H1 (cell line): Measurements from ENCODE around the gene SCAPER. TPM values are rescaled to one million over a fixed set of nuclear protein-coding genes. Genes with fewer than 3 reads are reported as not detected.

Experiments
- CTCF ChIA-PET: fragments of 300-600 bp; sonication (Branson Sonifier 250); formaldehyde crosslinking; loops from one replicate; lab custom pipeline; 2021; ENCODE audit not compliant: partially characterized antibody; lab: Charles Lee
- POLR2A ChIA-PET: fragments of 300-600 bp; sonication (Branson Sonifier 250); formaldehyde crosslinking; loops from one replicate; lab custom pipeline; 2021; ENCODE audit warnings: inconsistent platforms; ENCODE audit not compliant: partially characterized antibody; lab: Charles Lee
- DNase-seq, 2 experiments: peaks; one replicate each; pipeline versions ENCODE4 v3.0.0 to v3.0.0-alpha.2; 2010 to 2022; ENCODE audit warnings: low spot score in 2 of 2, low read depth in 1 of 2, mixed read lengths in 1 of 2
- FAIRE-seq: peaks from 2 replicates; lab custom pipeline; 2011; peaks lifted over from hg19 to GRCh38; lab: Jason Lieb, UNC
- H2AFZ ChIP-seq: 2 replicates; pipeline ENCODE4 v1.8.1; 2012; ENCODE audit warnings: low read length, inconsistent platforms
- H2AK5ac ChIP-seq: 2 replicates; pipeline ENCODE4 v1.6.1; 2013; ENCODE audit warnings: low read depth, low read length
- H2BK120ac ChIP-seq: replicated peaks from 2 replicates; pipeline ENCODE3; 2013; ENCODE audit warnings: low read depth, low read length, inconsistent platforms
- H2BK12ac ChIP-seq: 2 replicates; pipeline ENCODE4 v1.6.1; 2013; ENCODE audit warnings: low read depth, low read length
- H2BK15ac ChIP-seq: 2 replicates; pipeline ENCODE4 v1.6.1; 2013; ENCODE audit warnings: low read length
- H2BK20ac ChIP-seq: 2 replicates; pipeline ENCODE4 v1.6.1; 2013; ENCODE audit warnings: low read length
- H2BK5ac ChIP-seq: 2 replicates; pipeline ENCODE4 v1.6.1; 2013; ENCODE audit warnings: low read depth, low read length
- H3K14ac ChIP-seq: 2 replicates; pipeline ENCODE4 v1.6.1; 2013; ENCODE audit warnings: inconsistent platforms; ENCODE audit not compliant: insufficient read length
- H3K18ac ChIP-seq: 2 replicates; pipeline ENCODE4 v1.6.1; 2013; ENCODE audit warnings: low read length; ENCODE audit errors: extremely low read depth
- H3K23ac ChIP-seq: 2 replicates; pipeline ENCODE4 v1.6.1; 2013; ENCODE audit warnings: inconsistent platforms; ENCODE audit not compliant: insufficient read length
- H3K23me2 ChIP-seq: 2 replicates; pipeline ENCODE4 v1.6.1; 2013; ENCODE audit warnings: low read depth, low read length
- H3K27ac ChIP-seq: 2 replicates; pipeline ENCODE4 v1.6.1; 2011; ENCODE audit warnings: low read depth, low read length, inconsistent platforms
- H3K27me3 ChIP-seq, 4 experiments: replicated peaks in 1 of 4; 1 replicate in 1 of 4; 2 replicates in 3 of 4; pipeline versions ENCODE4 v1.6.1 to v1.8.1; 2011 to 2013; ENCODE audit warnings: low read length in 3 of 4, mild to moderate bottlenecking in 3 of 4, inconsistent platforms in 2 of 4, mixed read lengths in 2 of 4, moderate library complexity in 1 of 4; ENCODE audit not compliant: control insufficient read depth in 3 of 4, insufficient read depth in 3 of 4; ENCODE audit errors: extremely low read depth in 1 of 4
- H3K36me3 ChIP-seq, 4 experiments: 2 replicates each; pipeline versions ENCODE4 v1.6.1 to v1.8.1; 2011 to 2013; ENCODE audit warnings: mild to moderate bottlenecking in 4 of 4, low read length in 3 of 4, moderate library complexity in 2 of 4, control low read depth in 1 of 4, inconsistent platforms in 1 of 4; ENCODE audit not compliant: insufficient read depth in 4 of 4, control insufficient read depth in 2 of 4
- H3K4ac ChIP-seq: replicated peaks from 2 replicates; pipeline ENCODE3; 2013; ENCODE audit warnings: low read length, low read depth, mixed read lengths, inconsistent platforms; ENCODE audit not compliant: insufficient read length
- H3K4me1 ChIP-seq, 4 experiments: replicated peaks in 1 of 4; 1 replicate in 1 of 4; 2 replicates in 3 of 4; pipeline versions ENCODE4 v1.6.1 to v1.8.1; 2011 to 2013; ENCODE audit warnings: low read length in 3 of 4, inconsistent platforms in 2 of 4, mixed read lengths in 1 of 4; ENCODE audit not compliant: insufficient read depth in 4 of 4, control insufficient read depth in 3 of 4
- H3K4me2 ChIP-seq, 2 experiments: 2 replicates each; pipeline versions ENCODE4 v1.6.1 to v1.8.1; 2011 to 2013; ENCODE audit warnings: low read depth in 2 of 2, low read length in 2 of 2, control low read depth in 1 of 2, inconsistent platforms in 1 of 2, mild to moderate bottlenecking in 1 of 2; ENCODE audit not compliant: insufficient read depth in 1 of 2
- H3K4me3 ChIP-seq, 4 experiments: fragments of 200-600, 300-600 bp in 1 of 4; sonication (generic), shearing (Covaris generic), sonication (Bioruptor Twin) in 1 of 4; 2 replicates each; pipeline versions ENCODE4 v1.5.1 to v1.8.1; 2011 to 2016; ENCODE audit warnings: low read length in 4 of 4, low read depth in 3 of 4, control low read depth in 2 of 4, inconsistent platforms in 2 of 4, mild to moderate bottlenecking in 2 of 4, mixed read lengths in 1 of 4, moderate library complexity in 1 of 4; ENCODE audit not compliant: insufficient read depth in 2 of 4; ENCODE audit errors: extremely low read depth in 1 of 4
- H3K56ac ChIP-seq: replicated peaks from 2 replicates; pipeline ENCODE3; 2013; ENCODE audit warnings: low read depth, mild to moderate bottlenecking, mixed read lengths, low read length, inconsistent platforms; ENCODE audit not compliant: insufficient read length
- H3K79me1 ChIP-seq: 2 replicates; pipeline ENCODE4 v1.6.1; 2013; ENCODE audit warnings: low read depth, low read length, control low read depth
- H3K79me2 ChIP-seq, 2 experiments: 2 replicates each; pipeline versions ENCODE4 v1.6.1 to v1.8.1; 2012 to 2013; ENCODE audit warnings: low read length in 2 of 2, mild to moderate bottlenecking in 2 of 2, inconsistent platforms in 1 of 2; ENCODE audit not compliant: insufficient read depth in 2 of 2, control insufficient read depth in 1 of 2
- H3K9ac ChIP-seq, 4 experiments: replicated peaks in 1 of 4; 1 replicate in 1 of 4; 2 replicates in 3 of 4; pipeline versions ENCODE4 v1.6.1 to v1.8.1; 2011 to 2013; ENCODE audit warnings: low read depth in 3 of 4, low read length in 3 of 4, control low read depth in 2 of 4, mild to moderate bottlenecking in 2 of 4, moderate library complexity in 2 of 4, inconsistent platforms in 1 of 4; ENCODE audit errors: extremely low read depth in 1 of 4
- H3K9me3 ChIP-seq, 2 experiments: 2 replicates each; pipeline versions ENCODE4 v1.6.1 to v1.8.1; 2012 to 2013; ENCODE audit warnings: mild to moderate bottlenecking in 2 of 2, moderate library complexity in 2 of 2, control low read depth in 1 of 2, inconsistent platforms in 1 of 2, low read depth in 1 of 2, low read length in 1 of 2, mixed read lengths in 1 of 2; ENCODE audit not compliant: insufficient read depth in 2 of 2
- H4K20me1 ChIP-seq, 2 experiments: replicated peaks in 1 of 2; 2 replicates each; pipeline versions ENCODE3 to v1.8.1; 2011 to 2013; ENCODE audit warnings: inconsistent platforms in 2 of 2, low read length in 2 of 2, mild to moderate bottlenecking in 1 of 2; ENCODE audit not compliant: insufficient read depth in 2 of 2, control insufficient read depth in 1 of 2
- H4K5ac ChIP-seq: 2 replicates; pipeline ENCODE4 v1.6.1; 2013; ENCODE audit warnings: low read length, low read depth, mixed read lengths, inconsistent platforms; ENCODE audit not compliant: insufficient read length
- H4K8ac ChIP-seq: 2 replicates; pipeline ENCODE4 v1.8.0; 2013; ENCODE audit warnings: mild to moderate bottlenecking, moderate library complexity, low read length, inconsistent platforms; ENCODE audit not compliant: insufficient read depth; ENCODE audit errors: extremely low read depth
- H4K91ac ChIP-seq: replicated peaks from 2 replicates; pipeline ENCODE3; 2013; ENCODE audit warnings: low read length, mixed read lengths, inconsistent platforms; ENCODE audit not compliant: insufficient read length
- BACH1 ChIP-seq: IDR thresholded peaks from 2 replicates; pipeline ENCODE4 v1.6.1; 2012; ENCODE audit warnings: low read length, improper control_type of control experiment
- CHD1 ChIP-seq: IDR thresholded peaks from 2 replicates; pipeline ENCODE4 v1.6.1; 2012; ENCODE audit warnings: low read depth, low read length, improper control_type of control experiment
- CTCF ChIP-seq, 3 experiments: IDR thresholded peaks; 1 replicate in 2 of 3; 2 replicates in 1 of 3; pipeline versions ENCODE4 v1.5.1 to v1.6.1; 2011; ENCODE audit warnings: low read length in 3 of 3, mild to moderate bottlenecking in 3 of 3, inconsistent platforms in 2 of 3, low read depth in 1 of 3, moderate library complexity in 1 of 3; ENCODE audit not compliant: insufficient read depth in 1 of 3; ENCODE audit errors: control extremely low read depth in 1 of 3
- E2F6 ChIP-seq: IDR thresholded peaks from 2 replicates; pipeline ENCODE4 v1.6.1; 2012; ENCODE audit warnings: inconsistent platforms
- MAX ChIP-seq: IDR thresholded peaks from 2 replicates; pipeline ENCODE4 v1.6.1; 2012; ENCODE audit warnings: inconsistent platforms
- RAD21 ChIP-seq, 2 experiments: IDR thresholded peaks in 1 of 2; conservative IDR thresholded peaks in 1 of 2; 2 replicates each; pipeline ENCODE4 v1.6.1; 2011; ENCODE audit warnings: low read depth in 2 of 2, low read length in 2 of 2, improper control_type of control experiment in 1 of 2, inconsistent platforms in 1 of 2, mild to moderate bottlenecking in 1 of 2, moderate library complexity in 1 of 2
- SAP30 ChIP-seq: fragments of 300-600 bp; sonication (generic); IDR thresholded peaks from 2 replicates; pipeline ENCODE4 v1.7.1; 2012; ENCODE audit warnings: low read length, moderate library complexity, mild to moderate bottlenecking, inconsistent platforms; ENCODE audit not compliant: insufficient read depth, insufficient replicate concordance
- SUZ12 ChIP-seq: fragments of 200-600 bp; sonication (generic); IDR thresholded peaks from 2 replicates; pipeline ENCODE4 v1.6.1; 2012; ENCODE audit warnings: mild to moderate bottlenecking, inconsistent platforms, low read length, moderate library complexity, mixed read lengths
- WGBS, 2 experiments: shearing (Covaris generic) in 1 of 2; methylation state at CpG; one replicate each; pipeline versions ENCODE4 v1.1.6 to v1.1.7; 2013 to 2015; ENCODE audit warnings: low lambda C conversion rate in 2 of 2, mixed read lengths in 2 of 2, inconsistent platforms in 1 of 2, low coverage in 1 of 2, missing lambda C conversion rate in 1 of 2; ENCODE audit not compliant: insufficient replicate concordance in 2 of 2, insufficient coverage in 1 of 2, insufficient read length in 1 of 2; ENCODE audit errors: extremely low coverage in 1 of 2, missing lambda C conversion rate in 1 of 2; 5-methylcytosine and 5-hydroxymethylcytosine counted together
- polyA plus RNA-seq, 7 experiments: library from polyadenylated mRNA; depleted of rRNA in 3 of 7; stranded (reverse) in 5 of 7; unstranded in 2 of 7; fragments of >200 nt in 5 of 7; fragments of 200-250 nt in 2 of 7; gene quantifications; 1 replicate in 5 of 7; 2 replicates in 1 of 7; 4 replicates in 1 of 7; pipeline versions ENCODE4 v1.2.1 to v1.2.3, GENCODE V29; 2011 to 2013; ENCODE audit warnings: missing spikeins in 2 of 7, mixed read lengths in 2 of 7
- total RNA-seq: library from RNA; stranded (reverse); fragmentation: NEBNext Ultra II Directional; extraction: Animal tissue kit (Norgen Biotek cat#: 25700); gene quantifications from 2 replicates; pipeline ENCODE4 v1.2.1, GENCODE V29; 2021

The SCAPER gene
- total and polyA plus RNA-seq, 2 of the 8 experiments (the other 6 are each of a cell fraction or from before 2014, with no cell fraction given): 1.6 to 6.8 TPM

GRCh38 chr15:76418352-76419140 lies 486.6 kb downstream of the SCAPER start:
- H2BK20ac ChIP-seq: no peak overlapping the region
- WGBS, 2 experiments: 97% methylated on average over 2 of the region's 2 CpGs; no CpG with 5 or more reads in 1 of the 2 experiments
- H3K27me3 ChIP-seq: no peaks in the 10 kb centered on the region
- TF ChIP-seq SAP30 (no peak), RAD21 (IDR thresholded peaks at IDR 0.05 in 1 of 2, conservative IDR thresholded peaks at IDR 0.05 in 1 of 2; ENCODE audit: low read depth in 2 of 2, low read length in 2 of 2) (no peak), E2F6 (no peak), CHD1 (no peak), MAX (no peak), CTCF (IDR thresholded peaks at IDR 0.05; ENCODE audit: control extremely low read depth in 1 of 3, insufficient read depth in 1 of 3, low read depth in 1 of 3, low read length in 3 of 3) (no peak), BACH1 (no peak), SUZ12 (no peak)

More at GRCh38 chr15:76418352-76419140, 486.6 kb downstream of the SCAPER start:
- Histone ChIP-seq H3K36me3 (no peaks in the 10 kb centered on the region), H3K18ac (no peak overlapping the region), H4K91ac (no peak overlapping the region), H3K9me3 (no peaks in the 10 kb centered on the region), H2BK15ac (no peak overlapping the region), H3K4me1 (no peaks in the 10 kb centered on the region), H3K9ac (no peak overlapping the region), H2AK5ac (no peak overlapping the region), H2BK5ac (peak overlapping the region; percentile 24; the same call in 1 of the 2 replicates), H3K4me2 (no peak overlapping the region), H4K5ac (no peak overlapping the region), H3K4me3 (no peak overlapping the region), H3K23me2 (no peaks in the 10 kb centered on the region), H2BK120ac (no peak overlapping the region), H3K14ac (no peak overlapping the region), H4K8ac (no peak overlapping the region), H4K20me1 (peaks cover 0 to 1% of the 10 kb centered on the region in 2 experiments), H3K79me2 (no peaks in the 10 kb centered on the region), H3K56ac (no peak overlapping the region), H3K23ac (no peak overlapping the region), H3K4ac (no peak overlapping the region), H2BK12ac (no peak overlapping the region), H3K79me1 (no peaks in the 10 kb centered on the region), H2AFZ (no peak overlapping the region), H3K27ac (no peak overlapping the region)
- CTCF ChIA-PET: no interaction called here
- POLR2A ChIA-PET: no interaction called here
- no peak for FAIRE-seq
- no peak for DNase-seq
